ENCODE results near the gene BRD9. TPM values are rescaled to one million over a fixed set of nuclear protein-coding genes. Genes with fewer than 3 reads are reported as not detected.
"Not testable (repeated sequence)": the region's sequence is repeated elsewhere in the genome, so short reads cannot be mapped to it uniquely, and the experiment has no call there.

BRD9 gene
- total RNA-seq, 1 donor from 2014 or later: 60.5 TPM

- Mint-ChIP-seq H3K27ac (no peak overlapping the region), H3K4me1 (no peaks in the 10 kb centered on the region), H3K9me3 (peaks cover 5% of the 10 kb centered on the region), H3K4me3 (no peak overlapping the region), H3K36me3 (peaks cover 53% of the 10 kb centered on the region), H3K27me3 (ENCODE audit: low read depth) (no peaks in the 10 kb centered on the region)
- no peak for TF ChIP-seq CTCF (IDR thresholded peaks at IDR 0.05; ENCODE audit: unreplicated experiment)
- DNase-seq (ENCODE audit: low spot score in 2 of 2, unreplicated experiment in 2 of 2): no peak
Measured at GRCh38 chr5:882253-883183, 10.1 kb downstream of the BRD9 start.

- no peaks in the 10 kb centered on the region for H3K4me1 Mint-ChIP-seq
- H3K27ac Mint-ChIP-seq: no peak overlapping the region
- H3K9me3 Mint-ChIP-seq: peaks cover 5% of the 10 kb centered on the region
- H3K36me3 Mint-ChIP-seq: peaks cover 46% of the 10 kb centered on the region
- no peak for TF ChIP-seq CTCF (IDR thresholded peaks at IDR 0.05; ENCODE audit: unreplicated experiment)
- no peak overlapping the region for H3K4me3 Mint-ChIP-seq
- H3K27me3 Mint-ChIP-seq (ENCODE audit: low read depth): no peaks in the 10 kb centered on the region
- DNase-seq (ENCODE audit: low spot score in 2 of 2, unreplicated experiment in 2 of 2): no peak
Measured at GRCh38 chr5:881551-881935, 11.1 kb downstream of the BRD9 start.

GRCh38 chr5:880816-881550, 11.6 kb downstream of the BRD9 start:
- peaks cover 5% of the 10 kb centered on the region for H3K9me3 Mint-ChIP-seq
- H3K36me3 Mint-ChIP-seq: peaks cover 46% of the 10 kb centered on the region

GRCh38 chr5:878677-879076, 13.9 kb downstream of the BRD9 start:
- not testable (repeated sequence) for H3K9me3 Mint-ChIP-seq; H3K27ac Mint-ChIP-seq; H3K27me3 Mint-ChIP-seq (ENCODE audit: low read depth); H3K4me3 Mint-ChIP-seq; DNase-seq (ENCODE audit: low spot score in 2 of 2, unreplicated experiment in 2 of 2); H3K4me1 Mint-ChIP-seq
- H3K36me3 Mint-ChIP-seq: peaks cover 47% of the 10 kb centered on the region

More at GRCh38 chr5:880816-881550, 11.6 kb downstream of the BRD9 start:
- Mint-ChIP-seq H3K27ac (no peak overlapping the region), H3K4me1 (no peaks in the 10 kb centered on the region), H3K27me3 (ENCODE audit: low read depth) (no peaks in the 10 kb centered on the region), H3K4me3 (no peak overlapping the region)
- TF ChIP-seq CTCF (IDR thresholded peaks at IDR 0.05; ENCODE audit: unreplicated experiment): no peak
- DNase-seq (ENCODE audit: low spot score in 2 of 2, unreplicated experiment in 2 of 2): no peak

- Mint-ChIP-seq H3K27me3 (ENCODE audit: low read depth) (no peaks in the 10 kb centered on the region), H3K4me1 (no peaks in the 10 kb centered on the region), H3K36me3 (peaks cover 44% of the 10 kb centered on the region), H3K4me3 (no peak overlapping the region), H3K27ac (no peak overlapping the region), H3K9me3 (peaks cover 5% of the 10 kb centered on the region)
- no peak for DNase-seq (ENCODE audit: low spot score in 2 of 2, unreplicated experiment in 2 of 2)
- TF ChIP-seq CTCF (IDR thresholded peaks at IDR 0.05; ENCODE audit: unreplicated experiment): no peak
Measured at GRCh38 chr5:878125-878524, 14.5 kb downstream of the BRD9 start.

Measured in mesothelial cell of epicardium (in vitro differentiated cells).